ENCODE results near the gene ZNF74.
"Not testable (repeated sequence)": the region's sequence is repeated elsewhere in the genome, so short reads cannot be mapped to it uniquely, and the experiment has no call there.

The ZNF74 gene

DNA sequence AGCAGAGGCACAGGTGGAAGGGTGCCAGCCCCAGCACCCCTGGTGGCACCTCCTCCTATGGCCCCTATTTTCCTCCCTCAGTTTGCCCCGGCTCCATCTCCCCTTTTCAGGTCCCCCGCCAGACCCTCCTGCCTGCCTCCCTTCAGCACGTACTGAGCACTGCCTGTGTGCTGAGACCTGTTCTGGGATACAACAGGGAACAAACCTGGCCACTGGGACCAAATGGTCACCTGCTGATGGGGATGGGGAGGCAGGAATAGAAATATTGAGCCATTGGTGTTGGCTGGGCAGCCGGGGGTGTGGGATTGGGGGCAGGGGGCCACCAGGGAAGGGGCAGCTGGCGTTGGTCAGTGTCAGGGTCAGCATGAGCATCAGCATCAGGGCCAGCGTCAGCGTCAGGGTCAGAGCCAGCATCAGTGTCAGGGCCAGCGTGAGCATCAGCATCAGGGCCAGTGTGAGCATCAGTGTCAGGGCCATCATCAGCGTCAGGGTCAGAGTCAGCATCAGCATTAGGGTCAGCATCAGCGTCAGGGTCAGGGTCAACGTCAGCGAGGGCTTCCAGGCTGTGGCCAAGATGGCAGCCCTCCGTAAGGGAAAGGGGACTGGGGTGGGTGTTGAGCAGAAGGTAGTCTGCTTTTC is 7.5 kb downstream of the ZNF74 start:
- FAIRE-seq: no peak

DNA sequence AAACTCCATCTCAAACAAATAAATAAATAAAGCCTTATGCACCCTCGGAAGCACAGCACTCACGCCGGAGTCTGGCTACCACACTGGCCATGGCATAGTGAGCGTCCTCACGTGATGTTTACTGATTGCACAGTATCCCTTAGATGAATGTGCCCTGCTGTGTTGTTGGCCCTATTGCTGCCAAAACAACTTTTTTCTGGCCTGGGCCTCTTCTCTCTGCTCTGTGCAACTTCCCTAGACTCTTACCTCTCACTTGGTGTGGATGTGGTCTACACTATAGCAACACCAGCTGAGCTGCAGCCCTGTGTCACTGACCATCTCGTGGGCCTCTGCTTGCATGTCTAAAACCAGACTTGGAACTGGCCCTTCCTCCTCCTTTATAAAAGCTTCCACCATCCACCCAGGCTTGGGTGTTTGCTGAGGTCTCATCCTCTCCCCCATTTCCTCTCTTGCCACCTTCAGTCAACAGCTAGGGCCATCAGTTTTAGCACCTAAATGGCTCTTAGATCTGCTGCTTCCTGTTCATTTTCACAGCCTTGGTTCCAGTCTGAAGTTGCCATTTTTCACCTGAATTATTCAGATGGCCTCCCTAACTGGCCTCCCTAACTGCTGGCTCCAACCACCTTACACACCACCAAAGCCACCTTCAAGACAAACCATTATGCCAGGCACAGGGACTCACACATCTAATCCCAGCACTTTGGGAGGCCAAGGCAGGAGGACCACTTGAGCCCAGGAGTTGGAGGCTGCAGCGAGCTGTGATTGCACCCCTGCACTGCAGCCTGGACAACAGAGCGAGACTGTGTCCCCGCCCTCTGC is 9.2 kb downstream of the ZNF74 start:
- no peak for FAIRE-seq

DNA sequence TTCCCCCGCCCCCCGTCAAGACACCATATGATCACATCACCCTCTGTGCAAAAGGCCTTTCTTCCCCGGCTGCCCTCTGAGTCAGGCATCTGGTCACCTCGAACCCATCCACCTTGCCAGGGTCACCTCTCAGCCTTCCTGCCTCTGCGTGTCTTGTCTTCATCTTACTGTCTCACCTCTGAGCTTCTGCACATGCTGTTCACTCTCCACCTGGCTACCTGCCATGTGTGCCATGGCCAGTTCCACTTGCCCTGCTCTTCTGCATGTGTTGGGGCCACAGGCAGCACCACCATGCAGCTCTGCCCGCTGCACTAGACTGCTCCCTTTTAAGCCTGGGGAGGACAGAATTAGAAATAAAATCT is 9.8 kb downstream of the ZNF74 start:
- no peak for FAIRE-seq

DNA sequence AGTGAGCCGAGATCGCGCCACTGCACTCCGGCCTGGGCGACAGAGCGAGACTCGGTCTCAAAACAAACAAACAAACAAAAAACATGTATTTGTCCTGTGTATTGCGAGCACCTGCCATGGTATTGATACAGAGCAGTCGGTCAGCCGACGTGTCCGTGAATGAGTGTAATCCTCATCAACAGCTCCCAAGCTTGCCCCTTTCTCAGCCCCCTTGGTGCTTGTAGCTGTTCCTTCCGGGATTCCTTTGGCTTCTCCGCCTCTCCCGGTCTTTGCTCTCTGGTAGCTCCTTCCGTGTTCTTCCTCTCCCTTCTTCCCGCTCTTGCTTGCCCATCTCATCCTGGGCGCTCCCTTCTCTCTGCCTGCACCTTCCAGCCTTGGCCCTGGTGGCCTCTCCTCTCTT is 10.9 kb downstream of the ZNF74 start:
- FAIRE-seq: no peak

DNA sequence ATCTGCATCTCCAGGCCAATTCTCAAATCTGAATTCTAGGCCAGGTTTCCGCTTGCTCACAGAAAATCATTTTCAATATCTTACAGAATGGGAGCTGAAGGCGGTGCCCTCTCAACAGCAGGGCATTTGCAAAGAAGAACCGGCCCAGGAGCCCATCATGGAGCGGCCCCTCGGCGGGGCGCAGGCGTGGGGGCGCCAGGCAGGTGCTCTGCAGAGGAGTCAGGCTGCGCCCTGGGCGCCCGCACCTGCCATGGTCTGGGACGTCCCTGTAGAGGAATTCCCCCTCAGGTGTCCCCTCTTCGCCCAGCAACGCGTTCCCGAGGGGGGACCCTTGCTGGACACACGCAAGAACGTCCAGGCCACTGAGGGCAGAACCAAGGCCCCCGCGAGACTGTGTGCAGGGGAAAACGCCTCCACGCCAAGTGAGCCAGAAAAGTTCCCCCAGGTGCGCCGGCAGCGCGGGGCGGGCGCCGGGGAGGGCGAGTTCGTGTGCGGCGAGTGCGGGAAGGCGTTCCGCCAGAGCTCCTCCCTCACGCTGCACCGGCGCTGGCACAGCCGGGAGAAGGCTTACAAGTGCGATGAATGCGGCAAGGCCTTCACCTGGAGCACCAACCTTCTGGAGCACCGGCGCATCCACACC is 11.5 kb downstream of the ZNF74 start:
- FAIRE-seq: no peak

DNA sequence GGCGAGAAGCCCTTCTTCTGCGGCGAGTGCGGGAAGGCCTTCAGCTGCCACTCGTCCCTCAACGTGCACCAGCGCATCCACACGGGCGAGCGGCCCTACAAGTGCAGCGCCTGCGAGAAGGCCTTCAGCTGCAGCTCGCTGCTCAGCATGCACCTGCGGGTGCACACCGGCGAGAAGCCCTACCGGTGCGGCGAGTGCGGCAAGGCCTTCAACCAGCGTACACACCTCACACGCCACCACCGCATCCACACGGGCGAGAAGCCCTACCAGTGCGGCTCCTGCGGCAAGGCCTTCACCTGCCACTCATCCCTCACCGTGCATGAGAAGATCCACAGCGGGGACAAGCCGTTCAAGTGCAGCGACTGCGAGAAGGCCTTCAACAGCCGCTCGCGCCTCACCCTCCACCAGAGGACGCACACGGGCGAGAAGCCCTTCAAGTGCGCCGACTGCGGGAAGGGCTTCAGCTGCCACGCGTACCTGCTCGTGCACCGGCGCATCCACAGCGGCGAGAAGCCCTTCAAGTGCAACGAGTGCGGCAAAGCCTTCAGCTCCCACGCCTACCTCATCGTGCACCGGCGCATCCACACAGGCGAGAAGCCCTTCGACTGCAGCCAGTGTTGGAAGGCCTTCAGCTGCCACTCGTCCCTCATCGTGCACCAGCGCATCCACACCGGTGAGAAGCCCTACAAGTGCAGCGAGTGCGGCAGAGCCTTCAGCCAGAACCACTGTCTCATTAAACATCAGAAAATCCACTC is 12.2 kb downstream of the ZNF74 start:
- FAIRE-seq: no peak

DNA sequence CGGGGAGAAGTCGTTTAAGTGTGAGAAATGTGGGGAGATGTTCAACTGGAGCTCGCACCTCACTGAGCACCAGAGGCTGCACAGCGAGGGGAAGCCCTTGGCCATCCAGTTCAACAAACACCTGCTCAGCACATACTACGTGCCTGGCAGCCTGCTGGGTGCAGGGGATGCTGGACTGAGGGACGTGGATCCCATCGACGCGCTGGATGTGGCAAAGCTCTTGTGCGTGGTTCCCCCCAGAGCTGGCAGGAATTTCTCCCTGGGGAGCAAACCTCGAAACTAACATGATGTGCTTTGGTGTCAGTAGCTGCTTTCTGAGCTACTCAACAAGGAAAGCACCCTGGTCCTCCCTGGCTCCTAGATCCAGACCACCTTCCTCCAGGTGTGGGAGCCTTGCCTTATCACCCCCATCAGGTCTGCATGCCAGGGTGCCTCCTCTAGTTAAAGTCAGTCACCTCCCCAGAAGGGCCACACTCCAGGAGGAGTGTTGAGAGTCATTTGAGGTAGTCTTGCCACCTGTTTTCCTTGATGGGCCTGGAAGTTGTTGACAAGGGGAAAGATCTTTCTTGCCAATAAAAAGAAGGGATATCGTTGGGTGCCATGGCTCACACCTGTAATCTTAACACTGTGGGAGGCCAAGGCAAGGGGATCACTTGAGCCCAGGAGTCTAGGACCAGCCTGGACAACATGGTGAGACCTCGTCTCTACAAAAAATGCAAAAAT is 12.9 kb downstream of the ZNF74 start:
- no peak for FAIRE-seq

DNA sequence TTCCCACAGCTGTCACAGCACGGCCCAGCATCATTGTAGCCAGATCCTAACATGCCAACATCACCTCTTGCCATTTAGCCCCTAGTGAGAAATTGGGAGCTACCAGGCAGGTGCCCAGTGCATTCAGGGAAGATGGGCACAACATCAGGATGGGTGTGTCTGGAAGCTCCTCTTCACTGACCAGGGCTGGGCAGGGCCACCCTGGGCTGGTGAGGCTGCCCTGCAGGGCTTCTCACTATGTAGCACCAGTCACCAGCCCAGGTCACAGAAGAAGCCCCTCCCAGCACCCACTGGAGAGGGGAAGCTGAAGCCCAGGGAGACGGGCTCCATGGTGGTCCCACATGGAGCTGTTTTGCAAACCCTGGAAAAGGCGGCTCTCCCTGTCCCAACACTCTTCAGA is 13.9 kb downstream of the ZNF74 start:
- no peak for FAIRE-seq

DNA sequence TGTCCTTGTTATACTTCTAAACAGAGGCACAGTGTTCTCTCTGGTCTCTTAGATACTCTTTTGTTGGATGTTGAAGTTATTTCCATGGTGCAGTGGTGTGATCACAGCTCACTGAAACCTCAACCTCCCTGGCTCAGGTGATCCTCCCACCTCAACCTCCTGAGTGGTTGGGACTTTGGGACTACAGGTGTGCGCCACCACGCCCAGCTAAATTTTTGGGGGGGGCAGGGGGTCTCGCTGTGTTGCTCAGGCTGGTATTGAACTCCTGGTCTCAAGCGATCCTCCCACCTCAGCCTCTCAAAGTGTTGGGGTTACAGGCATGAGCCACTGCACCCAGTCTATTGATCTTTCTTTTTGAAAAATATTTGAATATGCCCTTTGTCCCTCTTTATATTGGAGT is 14.9 kb downstream of the ZNF74 start:
- no peak for FAIRE-seq

DNA sequence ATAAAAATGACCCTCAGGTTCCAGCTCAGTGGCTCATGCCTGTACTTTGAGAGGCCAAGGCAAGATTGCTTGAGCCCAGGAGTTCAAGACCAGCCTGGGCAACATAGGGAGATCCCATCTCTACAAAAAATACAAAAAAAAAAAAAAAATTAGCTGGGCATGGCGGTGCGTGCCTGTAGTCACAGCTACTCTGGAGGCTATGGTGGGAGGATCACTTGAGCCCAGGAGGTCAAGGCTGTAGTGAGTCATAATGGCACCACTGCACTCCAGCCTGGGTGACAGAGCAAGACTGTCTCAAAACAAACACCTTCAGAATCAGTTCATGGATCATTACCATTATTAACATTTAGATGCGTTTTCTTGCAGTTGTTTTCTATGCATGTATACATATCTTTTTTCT is 15.4 kb downstream of the ZNF74 start:
- not testable (repeated sequence) for FAIRE-seq

DNA sequence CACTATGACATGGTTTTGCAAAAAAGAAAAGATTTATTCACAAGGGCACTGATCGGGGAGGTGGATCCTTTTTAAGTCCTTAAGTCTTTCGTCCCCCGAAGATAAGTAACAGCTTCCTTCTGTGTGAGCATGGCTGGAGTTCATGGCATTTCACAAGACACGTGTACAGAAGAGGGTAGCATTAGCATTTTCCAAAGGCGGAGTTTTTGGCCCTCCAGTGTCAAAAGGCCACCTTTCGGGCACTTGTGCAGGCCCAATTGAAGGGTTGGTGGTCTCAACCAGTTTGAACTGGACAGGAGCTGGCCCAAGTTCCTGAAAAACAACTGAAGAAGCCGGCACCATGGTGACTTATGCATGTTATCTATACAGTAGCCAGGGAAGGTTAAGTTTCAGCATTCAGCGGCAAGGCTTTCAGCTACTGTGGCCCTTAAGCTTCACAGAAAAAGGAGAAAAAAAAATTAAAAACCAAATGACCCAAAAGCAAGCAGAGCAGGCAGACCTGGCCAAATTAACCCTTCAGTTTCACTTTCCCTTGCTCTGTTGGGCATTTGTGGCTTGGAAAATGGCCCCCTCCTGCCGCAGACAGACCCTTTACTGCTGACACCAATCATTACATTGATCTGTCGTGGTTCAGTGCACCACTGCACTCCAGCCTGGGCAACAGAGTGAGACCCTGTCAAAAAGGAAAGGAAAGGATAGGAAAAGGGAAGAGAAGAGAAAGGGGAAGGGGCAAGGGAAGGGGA is 18.7 kb downstream of the ZNF74 start:
- no peak for FAIRE-seq

DNA sequence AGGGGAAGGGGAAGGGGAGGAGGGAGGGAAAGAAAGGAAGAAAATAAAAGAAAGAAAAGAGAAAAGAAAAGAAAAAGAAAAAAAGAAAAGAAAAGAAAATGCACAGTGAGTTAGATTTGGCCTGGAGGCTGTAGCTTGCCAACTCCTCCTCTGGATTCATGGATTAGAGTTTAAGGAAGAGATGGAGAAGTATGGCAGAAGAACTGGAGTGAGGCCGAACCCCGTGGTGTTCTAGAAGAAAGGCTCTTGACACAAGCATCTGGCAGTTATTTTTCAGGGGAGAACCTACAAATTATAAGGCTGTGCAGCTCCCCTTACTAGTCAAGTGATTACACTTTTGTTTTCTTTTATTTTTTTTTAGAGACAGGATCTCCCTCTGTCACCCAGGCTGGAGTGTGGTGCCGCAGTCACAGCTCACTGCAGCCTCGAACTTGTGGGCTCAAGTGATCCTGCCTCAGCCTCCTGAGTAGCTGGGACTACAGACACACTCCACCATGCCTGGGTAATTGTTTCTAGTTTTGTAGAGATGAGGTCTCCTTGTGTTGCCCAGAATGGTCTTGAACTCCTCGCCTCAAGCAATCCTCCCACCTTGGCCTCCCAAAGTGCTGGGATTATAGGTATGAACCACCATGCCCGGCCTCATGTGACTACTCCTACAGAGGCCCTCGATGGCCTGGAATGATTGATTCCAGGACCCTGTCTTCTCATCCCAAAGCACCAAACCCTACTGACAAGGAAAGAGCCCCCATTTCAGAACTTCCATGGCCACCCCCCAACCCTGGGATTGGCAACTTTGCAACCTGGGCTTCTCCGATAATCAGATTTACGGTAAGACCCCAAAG is 19.5 kb downstream of the ZNF74 start:
- no peak for FAIRE-seq

DNA sequence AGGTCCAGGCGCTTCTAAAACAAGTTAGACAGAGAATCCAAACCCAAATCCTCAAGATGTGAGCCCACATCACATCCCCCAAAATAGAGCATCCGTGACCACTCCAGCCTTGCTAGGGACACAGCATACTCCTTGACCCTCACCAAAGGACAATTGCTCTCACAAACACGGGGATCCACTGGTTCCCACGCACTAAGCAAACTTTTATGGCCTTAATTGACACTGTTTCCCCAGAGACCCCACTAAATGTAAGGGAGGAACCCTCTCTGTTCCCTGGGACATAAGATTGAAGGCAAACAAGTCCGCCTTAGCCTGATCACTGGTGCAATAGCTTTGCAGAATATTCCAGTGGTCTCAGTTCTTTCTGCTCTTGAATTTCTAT is 20.1 kb downstream of the ZNF74 start:
- FAIRE-seq: no peak

DNA sequence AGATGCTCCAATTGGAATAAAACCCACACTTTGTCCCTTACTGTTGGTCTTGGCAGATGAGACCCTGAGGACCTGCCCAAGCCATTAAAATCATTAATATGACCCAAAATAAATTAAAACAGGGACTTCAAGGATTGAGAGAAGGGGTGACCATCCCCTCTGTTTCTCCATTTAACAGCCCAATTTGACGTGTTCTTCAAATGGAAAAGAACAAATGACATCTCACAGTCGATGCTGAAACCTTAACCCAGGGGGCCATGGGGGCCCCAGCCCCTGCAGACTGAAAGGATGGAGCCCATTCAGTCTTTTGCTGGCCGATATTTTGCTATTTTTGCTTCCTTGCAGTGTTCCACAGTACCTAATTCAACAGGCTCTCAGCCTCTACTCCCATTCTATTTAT is 20.5 kb downstream of the ZNF74 start:
- FAIRE-seq: no peak

DNA sequence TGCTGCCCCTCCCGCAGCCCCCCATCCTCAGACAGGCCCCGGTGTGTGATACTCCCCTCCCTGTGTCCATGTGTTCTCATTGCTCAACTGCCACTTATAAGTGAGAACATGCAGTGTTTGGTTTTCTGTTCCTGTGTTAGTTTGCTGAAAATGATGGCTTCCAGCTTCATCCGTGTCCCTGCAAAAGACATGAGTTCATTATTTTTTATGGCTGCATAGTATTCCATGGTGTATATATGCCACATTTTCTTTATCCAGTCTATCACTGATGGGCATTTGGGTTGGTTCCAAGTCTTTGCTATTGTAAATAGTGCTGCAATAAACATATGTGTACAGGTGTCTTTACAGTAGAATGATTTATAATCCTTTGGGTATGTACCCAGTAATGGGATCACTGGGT is 21.3 kb downstream of the ZNF74 start:
- not testable (repeated sequence) for FAIRE-seq

DNA sequence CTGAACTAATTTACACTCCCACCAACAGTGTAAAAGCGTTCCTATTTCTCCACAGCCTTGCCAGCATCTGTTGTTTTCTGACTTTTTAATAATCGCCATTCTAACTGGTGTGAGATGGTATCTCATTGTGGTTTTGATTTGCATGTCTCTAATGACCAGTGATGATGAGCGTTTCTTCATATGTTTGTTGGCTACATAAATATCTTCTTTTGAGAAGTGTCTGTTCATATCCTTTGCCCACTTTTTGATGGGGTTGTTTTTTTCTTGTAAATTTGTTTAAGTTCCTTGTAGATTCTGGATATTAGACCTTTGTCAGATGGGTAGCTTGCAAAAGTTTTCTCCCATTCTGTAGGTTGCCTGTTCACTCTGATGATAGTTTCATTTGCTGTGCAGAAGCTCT is 21.7 kb downstream of the ZNF74 start:
- not testable (repeated sequence) for FAIRE-seq

DNA sequence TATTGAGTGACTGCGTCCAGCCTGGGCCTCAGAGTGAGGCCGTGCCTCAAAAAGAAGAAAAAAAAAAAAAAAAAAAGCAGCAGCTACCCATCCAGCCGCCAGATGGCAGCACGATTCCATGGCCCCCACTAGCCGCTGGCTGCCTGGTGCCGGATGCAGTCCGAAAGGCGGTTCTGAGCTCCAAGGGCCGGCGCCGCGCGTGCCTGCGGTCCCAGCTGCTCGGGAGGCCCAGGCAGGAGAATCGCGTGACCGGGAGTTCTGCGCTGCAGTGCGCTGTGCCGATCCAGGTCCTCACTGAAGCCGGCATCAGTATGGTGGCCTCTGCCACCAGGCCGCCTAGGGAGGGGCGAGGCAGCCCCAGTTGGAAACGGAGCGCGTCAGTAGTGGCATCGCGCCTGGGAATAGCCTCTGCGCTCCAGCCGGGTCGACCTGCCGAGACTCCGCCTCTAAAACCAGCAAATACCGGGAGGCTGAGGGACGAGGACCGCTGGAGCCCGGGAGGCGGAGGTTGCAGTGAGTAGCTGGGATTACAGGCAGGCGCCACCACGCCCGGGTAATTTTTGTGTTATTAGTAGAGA is 24.3 kb downstream of the ZNF74 start:
- peak; percentile 25 for FAIRE-seq

DNA sequence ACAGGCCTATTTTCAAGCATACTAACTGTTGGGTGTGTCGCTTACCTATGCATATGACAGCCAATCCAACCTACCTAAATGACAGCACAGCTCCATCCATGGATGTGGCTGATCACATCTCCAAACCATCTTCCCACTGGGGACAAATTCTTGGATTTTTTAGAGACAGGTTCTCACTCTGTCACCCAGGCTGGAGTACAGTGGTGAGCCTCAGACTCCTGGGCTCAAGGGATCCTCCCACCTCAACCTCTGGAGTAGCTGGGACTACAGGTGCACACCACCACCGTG is 25.7 kb downstream of the ZNF74 start:
- FAIRE-seq: no peak

DNA sequence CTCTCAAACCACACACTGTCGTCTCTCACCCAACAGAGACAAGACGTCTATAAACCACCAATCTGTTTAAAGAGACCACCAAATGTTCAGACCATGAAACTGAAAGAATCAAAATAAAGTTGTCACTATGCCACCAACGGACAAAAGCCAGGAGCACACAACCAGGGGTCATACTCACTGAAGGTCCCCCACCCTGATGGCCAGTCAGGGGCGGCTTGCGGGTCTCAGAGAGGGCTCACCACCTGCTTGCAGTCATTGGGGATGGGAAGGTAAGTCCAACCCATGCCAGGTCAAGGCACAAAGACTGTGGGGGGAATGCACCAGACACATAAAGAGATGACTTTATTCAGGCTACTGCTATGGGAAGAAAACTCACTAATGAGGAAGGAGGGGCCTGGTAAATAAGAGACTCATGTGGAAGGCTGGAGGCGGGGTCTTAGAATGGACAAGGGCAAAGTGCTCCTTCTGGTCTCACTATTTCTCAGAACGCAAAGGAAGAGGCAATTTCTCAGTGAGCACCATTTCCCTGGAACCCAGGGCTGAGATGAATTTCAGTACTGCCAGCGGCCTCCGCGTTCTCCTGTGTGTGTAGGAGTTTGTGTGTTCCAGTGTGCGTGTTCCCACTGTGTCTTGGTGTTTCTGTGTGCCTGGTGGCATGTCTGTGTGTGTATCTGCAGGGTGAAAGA is 26.3 kb downstream of the ZNF74 start:
- FAIRE-seq: no peak

DNA sequence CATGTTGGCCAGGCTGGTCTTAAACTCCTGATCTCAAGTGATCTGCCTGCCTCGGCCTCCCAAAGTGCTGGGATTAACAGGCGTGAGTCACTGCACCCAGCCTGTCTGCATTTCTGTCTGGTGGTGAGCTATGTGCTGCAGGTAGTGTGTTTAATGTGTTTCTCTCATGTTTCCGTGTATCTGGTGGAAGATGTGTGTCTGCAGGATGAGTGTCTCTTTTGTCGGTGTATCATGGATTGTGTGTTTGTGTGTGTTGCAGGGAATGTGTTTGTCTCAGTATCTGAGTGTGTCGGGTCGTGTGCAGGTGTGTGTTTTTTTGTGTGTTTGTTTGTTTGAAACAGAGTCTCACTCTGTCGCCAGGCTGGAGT is 27.5 kb downstream of the ZNF74 start:
- FAIRE-seq: no peak
